HG03521 (cell line): ENCODE results near the gene DERA.
"Not testable (repeated sequence)": the region's sequence is repeated elsewhere in the genome, so short reads cannot be mapped to it uniquely, and the experiment has no call there.

ENCODE experiments used
- ATAC-seq: cut with Tn5 transposase; IDR thresholded peaks from one replicate; pipeline ENCODE4 v1.9.1; 2021; ENCODE audit warnings: mild to moderate bottlenecking, moderate library complexity; ENCODE audit not compliant: unreplicated experiment

Gene DERA

DNA sequence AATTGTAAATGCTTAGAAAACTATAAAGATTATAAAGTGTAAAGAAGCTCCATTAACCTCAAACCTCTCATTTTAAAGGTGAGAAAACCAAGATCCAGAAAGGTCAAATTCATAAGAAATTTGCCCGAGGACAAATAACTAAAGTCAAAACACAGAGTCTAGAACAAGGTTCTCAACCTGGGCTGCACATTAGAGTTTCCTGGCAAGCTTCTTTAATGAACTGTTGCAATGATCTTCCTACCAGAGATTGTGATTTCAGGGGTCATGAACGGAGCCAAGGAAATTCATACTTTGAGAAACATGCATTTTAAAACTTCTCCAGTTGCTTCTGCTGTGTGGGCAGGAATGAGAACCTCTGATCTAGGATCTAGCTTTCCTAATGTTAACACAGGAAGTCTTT lies 86.8 kb downstream of the DERA start:
- ATAC-seq: no peak

DNA sequence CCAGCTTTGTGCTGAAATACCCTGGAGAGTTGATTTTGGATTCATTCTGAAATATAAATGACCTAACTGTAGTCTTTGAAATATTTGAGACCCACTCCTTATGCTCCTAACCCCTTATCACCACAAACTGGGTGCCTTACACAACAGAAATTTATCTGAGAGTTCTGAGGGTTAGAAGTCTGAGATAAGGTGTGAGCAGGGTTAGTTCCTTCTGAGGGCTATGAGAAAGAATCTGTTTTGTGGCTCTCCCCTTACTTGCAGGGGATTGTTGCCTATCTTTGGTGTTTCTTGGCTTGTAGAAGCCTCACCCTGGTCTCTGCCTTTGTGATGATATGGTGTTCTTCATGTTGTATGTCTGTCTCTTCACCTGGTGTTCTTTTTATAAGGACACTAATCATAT lies 91.7 kb downstream of the DERA start:
- no peak for ATAC-seq

DNA sequence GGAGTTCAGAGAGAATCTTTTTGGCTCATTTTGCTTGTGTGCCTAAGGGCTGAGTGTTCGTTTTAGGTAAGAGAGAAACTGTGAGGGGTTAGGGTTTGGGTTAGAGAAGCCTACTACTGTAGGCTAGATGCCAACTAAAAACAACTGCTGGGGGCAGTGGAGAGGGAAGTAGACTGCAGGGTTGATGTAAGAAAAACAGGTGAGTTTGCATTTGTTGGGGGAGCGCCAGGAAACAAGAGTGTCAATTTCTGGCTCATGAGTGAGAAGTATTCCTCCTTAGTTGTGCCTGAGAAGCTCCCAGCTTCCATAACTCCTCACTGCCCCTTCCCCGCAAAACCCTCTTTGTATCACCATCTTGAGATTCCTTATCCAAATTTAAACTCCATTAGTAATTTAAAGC lies 92.3 kb downstream of the DERA start:
- ATAC-seq: no peak

DNA sequence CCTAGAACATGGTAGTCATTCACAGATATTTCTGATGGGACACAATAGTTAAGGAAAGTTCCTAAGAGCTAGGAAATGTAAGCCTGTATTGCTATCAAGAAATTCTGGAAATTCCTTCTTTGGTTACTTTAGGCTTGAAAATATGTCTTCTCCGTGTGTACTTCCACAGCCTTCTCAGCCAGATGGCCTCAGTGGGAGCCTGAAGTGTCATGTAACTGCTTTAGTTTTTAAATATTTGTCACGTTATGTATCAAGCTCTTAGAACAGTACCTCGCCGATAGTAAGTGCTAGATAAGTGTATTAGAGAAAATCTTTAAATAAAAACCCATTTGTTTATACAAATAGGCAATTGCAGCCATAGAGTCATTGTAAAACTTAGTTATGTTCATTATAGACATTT lies 95.6 kb downstream of the DERA start:
- ATAC-seq: no peak

DNA sequence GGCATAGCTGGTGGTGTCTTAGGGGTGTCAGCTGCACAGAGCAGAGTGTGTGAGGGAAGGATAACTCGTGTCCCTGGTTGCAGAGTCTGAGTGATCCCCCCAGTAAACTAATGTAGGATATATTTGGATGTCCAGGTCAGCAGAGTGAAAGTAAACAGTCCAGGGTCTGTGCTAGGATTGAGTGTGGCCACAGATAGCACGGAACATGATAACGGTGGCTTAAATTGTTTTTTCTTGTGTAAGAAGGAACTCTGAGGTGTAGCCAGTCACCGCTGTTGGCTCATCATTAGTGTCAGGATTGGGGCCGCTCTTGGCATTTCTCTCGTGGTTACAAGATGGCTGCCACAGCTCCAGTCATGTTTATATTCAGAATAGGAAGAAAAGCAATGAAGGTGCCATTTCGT lies 97.3 kb downstream of the DERA start:
- ATAC-seq: no peak

DNA sequence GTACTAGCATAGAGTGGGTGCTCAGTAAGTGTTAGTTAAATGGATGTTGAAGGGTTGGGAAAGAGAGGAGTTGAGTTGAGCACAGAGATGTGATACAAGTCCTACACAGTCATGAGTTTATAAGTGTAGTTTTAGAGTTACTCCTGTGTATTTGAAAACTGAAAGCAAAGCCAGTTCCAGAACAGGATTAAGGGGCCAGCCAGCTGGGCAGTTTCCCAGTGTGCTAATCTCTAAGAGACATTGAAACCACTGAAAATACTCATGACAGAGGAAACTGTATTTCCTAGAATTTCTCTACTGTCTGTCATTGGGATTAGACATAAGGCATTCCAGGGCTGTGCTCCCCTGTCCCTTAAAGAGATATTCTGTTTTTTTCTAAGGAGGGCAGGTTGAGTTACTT lies 101.0 kb downstream of the DERA start:
- no peak for ATAC-seq

DNA sequence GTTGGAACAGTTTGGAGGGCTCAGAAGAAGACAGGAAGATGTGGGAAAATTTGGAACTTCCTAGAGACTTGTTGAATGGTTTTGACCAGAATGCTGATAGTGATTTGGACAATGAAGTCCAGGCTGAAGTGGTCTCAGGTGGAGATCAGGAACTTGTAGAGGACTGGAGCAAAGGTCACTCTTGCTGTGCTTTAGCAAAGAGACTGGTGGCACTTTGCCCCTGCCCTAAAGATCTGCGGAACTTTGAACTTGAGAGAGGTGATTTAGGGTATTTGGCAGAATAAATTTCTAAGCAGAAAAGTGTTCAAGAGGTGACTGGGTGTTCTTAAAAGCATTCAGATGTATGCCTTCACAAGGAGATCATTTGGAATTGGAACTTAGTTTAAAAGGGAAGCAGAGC lies 102.6 kb downstream of the DERA start:
- not testable (repeated sequence) for ATAC-seq

DNA sequence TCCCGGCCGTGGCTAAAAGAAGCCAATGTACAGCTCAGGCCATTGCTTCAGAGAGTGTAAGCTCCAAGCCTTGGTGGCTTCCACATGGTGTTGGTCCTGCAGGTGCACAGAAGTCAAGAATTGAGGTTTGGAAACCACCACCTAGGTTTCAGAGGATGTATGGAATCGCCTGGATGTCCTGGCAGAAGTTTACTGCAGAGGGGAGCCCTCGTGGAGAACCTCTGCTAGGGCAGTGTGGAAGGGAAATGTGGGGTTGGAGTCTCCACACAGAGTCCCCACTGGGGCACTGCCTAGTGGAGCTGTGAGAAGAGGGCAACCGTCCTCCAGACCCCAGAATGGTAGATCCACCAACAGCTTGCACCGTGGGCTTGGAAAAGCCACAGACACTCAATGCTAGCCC lies 103.3 kb downstream of the DERA start:
- not testable (repeated sequence) for ATAC-seq

DNA sequence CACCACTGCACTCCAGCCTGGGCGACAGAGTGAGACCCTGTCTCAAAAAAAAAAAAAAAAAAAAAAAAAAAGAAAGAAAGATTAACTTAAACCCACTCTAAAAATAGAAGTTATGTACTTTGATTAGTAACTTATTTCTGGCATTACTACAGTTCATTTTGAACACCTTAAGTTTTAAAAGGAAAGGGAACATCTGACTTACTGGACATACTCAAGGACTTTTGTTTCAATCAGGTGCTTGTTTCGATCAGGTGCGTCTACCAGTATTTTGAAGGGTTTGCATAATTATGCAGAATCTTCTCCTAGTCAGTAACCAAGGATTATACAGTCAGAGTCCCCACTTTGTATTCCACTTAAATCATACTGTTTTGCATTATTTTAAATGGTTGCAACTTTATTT lies 105.6 kb downstream of the DERA start:
- no peak for ATAC-seq

DNA sequence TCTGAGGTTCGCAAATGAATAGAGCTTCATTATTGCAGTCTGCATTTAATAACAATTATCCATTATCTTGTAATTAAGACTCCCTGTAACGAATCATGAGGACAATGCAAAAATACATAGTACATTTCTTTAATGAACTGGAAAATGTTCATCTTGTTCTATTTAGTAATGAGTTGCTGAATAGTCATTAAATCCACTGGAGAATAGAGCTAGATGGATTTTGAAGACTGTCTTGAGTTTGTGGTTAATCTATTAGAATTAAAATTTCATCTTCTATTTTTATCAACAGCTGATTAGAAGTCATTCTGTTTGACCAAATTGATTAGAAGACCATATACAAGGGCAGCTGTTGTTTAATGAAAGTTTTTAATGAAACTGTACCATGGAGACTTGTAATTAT lies 107.2 kb downstream of the DERA start:
- no peak for ATAC-seq

DNA sequence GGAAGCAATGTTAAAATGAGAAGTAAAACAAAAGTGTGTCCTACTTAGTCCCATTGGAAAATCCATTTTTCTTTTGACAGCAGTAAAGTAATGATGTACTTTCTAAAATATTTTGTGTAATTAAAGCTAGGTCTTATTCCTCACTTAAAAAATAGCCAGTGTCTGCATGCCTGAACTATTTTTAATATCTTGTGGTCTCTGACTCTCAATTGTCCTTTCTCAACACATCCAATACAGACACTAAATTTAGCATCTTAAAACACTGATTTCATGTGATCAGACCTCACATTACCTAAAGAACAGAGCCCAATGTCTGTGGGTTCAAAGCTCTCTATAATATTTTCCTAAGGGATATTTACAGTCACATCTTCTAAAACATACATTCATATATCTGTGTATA lies 108.0 kb downstream of the DERA start:
- ATAC-seq: no peak

DNA sequence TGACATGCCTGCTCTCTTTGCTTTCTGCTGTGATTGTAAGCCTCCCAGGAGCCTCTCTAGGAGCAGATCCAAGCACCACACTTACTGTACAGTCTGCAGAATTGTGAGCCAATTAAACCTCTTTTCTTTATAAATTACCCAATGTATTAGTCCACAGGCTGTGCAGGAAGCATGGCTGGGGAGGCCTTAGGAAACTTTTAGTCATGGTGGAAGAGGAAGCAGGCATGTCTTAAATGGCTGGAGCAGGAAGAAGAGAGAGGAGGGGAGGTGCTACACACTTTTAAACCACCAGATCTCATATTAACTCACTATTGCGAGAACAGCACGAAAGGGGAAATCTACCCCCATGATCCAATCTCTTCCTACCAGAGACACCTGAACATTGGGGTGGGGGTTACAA lies 108.9 kb downstream of the DERA start:
- ATAC-seq: no peak

DNA sequence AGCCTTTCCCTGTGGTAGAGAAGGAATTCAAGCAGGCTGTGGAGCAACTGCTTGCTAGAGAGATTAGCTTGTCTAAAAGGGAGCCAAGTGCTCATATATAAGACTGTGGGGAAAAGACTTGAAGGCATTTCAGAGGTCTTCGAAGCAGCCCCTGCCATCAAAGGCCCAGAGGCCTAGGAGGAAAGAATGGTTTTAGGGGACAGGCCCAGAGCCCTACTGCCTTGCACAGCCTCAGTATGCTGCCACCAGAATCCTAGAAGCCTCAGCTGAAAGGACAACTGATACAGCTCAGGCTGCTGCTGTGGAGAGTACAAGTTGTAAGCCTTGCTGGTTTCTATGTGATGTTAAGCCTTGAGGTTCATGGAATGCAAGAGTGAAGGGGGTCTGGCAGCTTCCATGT lies 109.9 kb downstream of the DERA start:
- ATAC-seq: no peak

DNA sequence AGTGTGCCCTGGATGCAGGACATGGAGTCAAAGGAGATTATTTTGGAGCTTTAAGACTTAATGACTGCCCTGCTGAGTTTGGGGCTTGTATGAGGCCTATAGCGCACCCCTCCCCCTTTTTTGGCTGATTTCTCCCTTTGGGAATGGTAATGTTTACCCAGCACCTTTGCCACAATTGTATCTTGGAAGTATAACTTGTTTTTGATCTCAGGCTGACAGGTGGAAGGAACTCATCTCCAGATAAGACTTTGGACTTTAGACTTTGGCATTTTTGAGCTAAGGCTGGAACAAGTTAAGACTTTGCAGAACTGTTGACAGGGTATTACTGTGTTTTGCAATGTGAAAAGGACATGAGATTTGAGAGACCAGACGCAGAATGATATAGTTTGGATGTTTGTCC lies 110.5 kb downstream of the DERA start:
- no peak for ATAC-seq

DNA sequence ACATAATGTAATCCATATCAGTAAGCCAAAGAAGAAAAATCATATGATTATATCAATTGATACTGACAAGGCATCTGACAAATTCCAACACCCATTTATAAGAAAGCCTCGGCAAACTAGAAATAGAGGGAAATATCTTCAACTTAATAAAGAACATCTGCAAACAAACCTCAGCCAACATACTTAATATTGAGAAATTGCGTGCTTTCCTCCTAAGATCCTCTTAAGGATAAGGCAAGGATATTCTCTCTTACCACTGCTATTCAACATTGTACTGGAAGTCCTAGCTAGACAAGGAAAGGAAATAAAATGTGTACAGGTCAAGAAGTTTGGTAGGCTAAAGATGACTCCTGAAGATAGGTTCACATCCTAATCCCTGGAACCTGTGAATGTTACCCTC lies 115.9 kb downstream of the DERA start:
- no peak for ATAC-seq

DNA sequence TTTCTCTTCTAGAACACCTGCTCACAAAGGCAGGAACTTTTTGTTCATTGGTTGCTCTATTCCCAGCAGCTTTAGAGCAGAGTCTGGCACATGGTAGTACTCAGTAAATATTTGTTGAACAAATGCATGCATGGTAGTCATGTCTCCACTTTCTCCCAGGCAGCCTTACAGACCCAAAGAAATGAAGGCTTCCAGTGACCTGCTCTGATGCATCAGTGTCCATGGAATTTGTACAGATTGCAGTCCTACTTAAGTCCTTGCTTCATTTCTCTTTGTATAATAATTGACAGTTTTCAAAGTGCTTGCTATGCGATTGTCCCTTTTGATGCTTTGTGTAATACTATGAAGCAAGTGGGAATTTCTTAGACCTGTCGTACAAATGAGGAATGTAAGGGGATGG lies 119.6 kb downstream of the DERA start:
- ATAC-seq: no peak

DNA sequence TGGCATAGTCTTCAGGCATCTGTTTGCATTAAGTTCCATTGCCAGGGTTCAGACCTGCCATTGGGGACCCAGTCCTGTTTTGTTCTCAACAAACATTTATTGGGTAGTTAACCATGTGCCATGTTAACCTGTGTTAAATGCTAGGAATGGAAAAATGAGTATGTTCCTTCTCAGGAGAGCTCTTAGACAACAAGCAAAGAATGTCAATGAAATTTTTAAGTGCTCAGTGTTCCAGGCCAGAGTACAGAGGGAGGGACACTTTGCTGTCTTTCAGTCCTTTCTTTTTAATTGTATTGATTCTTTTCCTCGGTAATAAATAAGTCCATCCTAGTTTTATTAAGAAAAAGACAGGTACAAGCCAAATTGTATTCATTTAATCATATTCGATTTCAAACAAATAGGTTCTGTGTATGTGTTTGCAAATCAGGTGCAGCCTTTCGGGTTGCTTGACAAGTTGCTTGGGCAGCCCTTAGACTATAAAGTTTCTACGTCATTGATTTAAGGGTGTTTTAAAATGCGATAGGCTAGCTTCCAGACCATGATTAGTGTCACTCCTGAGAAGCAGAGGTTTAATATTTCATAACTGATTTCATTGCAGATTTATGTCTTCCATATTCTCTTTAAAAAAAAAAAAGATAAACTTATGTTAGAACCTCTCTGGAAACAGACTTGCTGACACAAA lies 123.1 kb downstream of the DERA start:
- ATAC-seq: no peak

DNA sequence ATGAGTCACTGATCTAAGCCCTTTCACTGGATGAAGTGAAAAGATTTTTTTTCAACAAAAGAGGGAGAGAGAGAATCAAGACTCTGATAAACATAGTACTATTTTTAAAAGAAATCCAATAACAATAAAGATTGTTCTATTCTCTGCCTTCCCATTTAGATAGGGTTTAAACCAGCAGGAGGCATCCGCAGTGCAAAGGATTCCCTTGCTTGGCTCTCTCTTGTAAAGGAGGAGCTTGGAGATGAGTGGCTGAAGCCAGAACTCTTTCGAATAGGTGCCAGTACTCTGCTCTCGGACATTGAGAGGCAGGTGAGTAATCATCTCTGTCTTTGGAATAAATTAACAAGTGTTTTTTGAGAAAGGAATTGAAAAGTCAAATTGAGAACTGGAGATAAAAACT lies 124.9 kb downstream of the DERA start:
- ATAC-seq: no peak

DNA sequence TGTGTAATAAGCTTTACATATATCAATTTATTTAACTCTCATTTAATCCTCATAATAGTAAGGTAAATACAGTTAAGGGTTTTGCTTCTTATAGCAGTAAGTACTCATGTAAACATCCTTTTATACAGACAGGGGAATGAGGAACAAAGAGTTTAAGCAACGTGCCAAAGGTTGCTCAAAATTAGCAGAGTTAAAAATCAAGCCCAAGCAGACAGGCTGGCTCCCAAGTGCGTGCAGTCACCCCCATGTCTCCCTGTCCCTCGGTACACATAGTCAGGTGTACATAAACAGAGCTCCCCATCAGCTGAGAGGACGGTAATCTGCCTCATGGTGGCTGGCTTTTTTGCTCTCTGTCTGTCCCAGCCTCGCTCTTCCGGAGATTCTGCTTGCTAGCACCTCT lies 126.4 kb downstream of the DERA start:
- ATAC-seq: no peak

DNA sequence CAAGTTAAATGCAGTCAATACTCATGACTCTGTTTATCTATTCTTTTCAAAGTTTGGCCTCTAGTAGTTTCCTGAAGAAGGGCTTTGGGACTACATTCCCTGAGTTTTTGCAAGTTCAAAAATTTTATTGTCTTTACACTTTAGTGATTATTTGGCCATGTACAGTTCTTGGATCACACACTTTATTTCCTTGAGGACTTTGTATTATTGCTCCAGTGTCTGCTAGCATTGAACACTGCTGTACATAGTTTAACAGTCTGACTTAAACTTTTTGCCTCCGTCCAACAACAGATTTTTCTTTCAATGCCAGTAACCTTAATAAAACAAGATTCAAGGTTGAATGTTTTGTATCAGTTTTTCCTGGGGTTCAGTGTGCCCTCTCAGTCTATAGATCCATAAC lies 132.3 kb downstream of the DERA start:
- no peak for ATAC-seq

DNA sequence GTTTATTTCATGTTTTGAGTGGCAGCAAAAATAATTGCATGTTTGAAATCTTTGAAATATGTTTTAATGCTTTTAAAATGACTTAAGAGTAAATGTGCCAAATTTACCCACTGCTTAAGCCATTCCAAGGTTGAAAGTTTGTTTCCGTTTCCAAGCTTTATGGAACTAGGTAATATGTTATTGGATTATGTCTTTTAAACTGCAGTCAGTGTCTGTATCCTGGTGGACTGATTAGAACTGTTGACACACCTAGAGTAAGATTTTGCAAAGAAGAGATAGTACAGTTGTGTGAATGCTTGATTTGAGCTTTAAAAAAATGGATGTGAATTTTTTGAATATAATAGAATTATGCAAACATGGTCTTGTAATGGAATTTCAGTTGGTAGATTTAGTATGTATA lies 135.1 kb downstream of the DERA start:
- no peak for ATAC-seq

DNA sequence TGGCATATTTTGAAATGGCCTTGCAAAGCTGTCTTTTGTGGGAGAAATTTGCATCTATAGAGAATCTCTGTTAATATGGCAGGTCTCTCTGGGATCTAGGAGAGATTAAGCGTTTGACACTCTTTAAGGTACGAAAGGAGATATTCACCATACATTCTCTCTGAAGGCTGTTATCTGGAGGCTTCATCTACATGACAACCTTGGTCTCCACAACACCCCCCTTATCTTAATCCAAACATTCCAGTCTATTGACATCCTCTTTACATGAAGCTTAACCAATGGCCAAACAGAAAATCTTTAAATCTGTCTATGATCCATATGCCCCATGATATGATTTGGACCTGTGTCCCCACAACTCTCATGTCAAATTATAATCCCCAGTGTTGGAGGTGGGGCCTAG lies 137.4 kb downstream of the DERA start:
- ATAC-seq: no peak

DNA sequence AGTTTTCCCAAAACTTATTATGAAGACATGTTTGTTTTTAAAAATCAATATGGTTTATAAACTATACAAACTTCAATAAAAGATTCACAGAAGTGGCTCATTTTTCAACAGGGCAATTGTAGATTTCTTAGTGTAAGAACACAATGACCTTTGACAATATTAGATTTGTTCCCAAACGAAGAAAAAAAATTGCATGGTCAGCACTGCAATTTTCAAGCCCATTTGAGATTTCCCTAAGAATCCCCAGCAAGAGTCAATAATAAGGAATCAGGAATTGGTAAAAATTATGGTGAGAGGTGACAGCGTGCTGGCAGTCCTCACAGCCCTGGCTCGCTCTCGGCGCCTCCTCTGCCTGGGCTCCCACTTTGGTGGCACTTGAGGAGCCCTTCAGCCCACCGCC lies 145.8 kb downstream of the DERA start:
- ATAC-seq: no peak

DNA sequence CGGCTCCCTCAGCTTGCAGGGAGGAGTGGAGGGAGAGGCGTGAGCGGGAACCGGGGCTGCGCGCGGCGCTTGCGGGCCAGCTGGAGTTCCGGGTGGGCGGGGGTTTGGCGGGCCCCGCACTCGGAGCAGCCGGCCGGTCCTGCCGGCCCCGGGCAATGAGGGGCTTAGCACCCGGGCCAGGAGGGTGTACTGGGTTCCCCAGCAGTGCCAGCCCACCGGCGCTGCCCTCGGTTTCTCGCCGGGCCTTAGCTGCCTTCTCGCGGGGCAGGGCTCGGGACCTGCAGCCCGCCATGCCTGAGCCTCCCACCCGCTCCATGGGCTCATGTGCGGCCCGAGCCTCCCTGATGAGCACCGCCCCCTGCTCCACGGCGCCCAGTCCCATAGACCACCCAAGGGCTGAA lies 146.2 kb downstream of the DERA start:
- ATAC-seq: not testable (repeated sequence)
